Medulla oblongata (tissue), 1 donor: ENCODE results near the gene PSMD6.

Experiments
- DNase-seq: peaks from one replicate; pipeline ENCODE4 v3.0.0-alpha.2; 2015; ENCODE audit errors: extremely low spot score

Gene PSMD6

DNA sequence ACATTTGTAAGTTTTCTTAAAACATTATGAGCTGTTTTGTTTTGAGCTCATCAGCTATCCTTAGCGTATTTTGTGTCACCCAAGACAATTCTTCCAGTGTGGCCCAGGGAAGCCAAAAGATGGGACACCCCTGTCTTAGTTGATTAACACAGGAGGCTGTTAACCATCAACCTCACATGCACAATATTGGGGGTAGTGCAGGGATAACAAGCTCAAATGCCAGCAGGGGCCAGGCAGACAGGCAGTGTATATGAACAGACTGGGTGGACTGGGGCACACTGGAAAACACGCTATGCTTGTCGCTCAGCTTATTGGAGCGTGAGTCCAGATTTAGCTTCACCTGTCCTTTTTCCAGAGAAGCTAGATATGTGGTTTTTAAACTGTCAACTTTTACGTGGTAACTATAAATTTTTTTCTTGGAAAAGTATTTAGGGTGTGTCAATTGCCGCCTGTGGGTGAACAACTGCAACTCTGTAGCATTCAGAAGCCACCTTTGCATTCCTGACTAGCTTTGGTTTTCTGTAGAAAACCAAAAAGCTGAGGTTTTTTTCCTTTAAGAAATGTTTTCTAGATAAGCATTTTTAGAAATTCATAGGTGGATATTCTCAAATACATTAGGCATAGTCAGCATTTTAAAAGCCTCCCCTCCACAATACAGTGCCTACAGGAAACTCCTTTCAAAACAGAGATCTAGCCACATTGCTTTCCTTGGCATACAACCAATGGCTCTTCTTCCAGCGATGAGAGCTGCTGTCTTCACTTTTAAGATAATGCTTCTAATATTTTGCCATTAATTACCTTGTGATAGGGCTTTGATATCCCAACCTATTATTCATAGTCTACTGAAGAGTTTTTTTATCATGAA, 14.6 kb downstream of the PSMD6 start:
- DNase-seq: no peak

DNA sequence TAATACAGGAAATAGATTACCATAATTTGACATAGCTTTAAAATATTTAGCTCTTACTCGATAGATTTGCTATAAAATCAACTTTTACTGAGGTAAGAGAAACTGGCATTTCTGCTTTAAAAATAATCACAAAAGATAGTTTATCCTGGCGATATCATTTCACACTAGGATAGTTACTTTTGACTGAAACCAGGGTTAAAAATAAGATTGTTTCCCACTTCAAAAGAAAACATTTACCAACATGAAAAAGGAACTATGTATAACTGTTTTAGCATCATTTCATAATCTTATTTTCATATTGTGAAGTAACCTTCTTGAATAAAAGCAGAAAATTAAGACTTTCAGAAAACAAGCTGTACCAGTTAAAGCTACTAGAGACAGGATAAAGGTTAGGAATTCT, 15.3 kb downstream of the PSMD6 start:
- DNase-seq: no peak

DNA sequence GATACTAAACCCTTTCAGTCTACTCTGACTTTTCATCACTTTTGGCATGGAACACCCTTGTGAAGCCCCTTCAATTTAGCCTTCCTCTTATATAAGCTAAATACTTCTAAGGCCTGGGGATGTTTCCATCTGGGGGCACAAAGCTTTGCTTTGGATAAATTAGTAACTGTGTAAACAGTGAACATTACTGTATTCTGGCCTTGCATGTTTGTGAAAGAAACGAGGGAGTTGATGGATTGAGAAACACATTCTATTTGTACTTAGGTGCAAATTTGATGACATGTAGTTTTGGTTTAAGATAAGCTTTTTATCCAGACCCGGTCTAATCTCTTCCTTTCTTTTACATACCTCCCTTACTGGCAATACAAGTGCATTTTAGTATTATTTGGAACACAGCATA, 19.7 kb downstream of the PSMD6 start:
- no peak for DNase-seq

DNA sequence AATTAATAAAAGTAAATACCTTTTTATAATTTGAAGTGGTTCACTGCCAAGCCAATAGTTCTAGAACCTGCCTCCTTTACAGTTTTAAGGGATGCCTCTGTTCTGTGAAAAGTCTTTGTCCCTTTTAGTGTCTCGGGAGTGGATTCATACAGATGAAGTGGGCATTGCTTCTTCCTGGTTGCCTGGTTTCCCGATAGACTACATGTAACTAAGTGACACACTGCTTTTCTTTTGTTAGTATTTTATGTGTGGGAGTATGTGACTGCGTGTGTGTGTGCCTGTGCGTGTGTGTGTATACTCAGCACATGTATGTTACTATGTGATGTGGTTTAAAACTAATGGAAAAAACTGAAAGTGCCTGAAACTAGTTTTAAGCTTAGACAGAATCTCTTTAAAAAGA, 21.1 kb downstream of the PSMD6 start:
- no peak for DNase-seq

DNA sequence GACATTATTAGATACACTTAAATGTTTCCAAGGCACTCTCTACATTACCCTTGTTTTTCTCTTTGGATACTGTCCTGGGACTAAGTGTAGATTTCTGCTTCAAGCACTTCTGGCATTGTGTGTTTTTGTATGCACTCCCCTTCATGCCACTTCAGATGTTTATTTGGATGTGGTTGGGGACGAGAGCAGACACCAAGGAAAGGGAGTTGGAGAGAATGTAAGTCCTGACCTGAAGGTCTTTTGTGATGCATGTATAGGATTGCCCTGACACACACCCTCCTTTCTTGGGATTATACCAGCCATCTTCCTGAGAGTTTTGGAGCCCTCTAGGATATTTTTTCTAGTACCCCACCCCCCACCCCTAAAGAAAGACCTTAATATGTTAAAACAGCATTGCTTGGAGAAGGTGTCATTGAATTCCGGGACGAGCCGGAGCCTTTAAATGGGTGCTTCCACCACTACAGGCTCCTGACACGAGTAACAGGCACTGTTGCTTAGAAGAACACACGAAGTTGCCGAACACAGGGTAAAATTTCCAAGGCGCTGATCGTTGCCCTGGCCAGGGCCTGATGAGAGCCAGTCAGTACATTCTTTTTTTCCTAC, 22.7 kb downstream of the PSMD6 start:
- no peak for DNase-seq

DNA sequence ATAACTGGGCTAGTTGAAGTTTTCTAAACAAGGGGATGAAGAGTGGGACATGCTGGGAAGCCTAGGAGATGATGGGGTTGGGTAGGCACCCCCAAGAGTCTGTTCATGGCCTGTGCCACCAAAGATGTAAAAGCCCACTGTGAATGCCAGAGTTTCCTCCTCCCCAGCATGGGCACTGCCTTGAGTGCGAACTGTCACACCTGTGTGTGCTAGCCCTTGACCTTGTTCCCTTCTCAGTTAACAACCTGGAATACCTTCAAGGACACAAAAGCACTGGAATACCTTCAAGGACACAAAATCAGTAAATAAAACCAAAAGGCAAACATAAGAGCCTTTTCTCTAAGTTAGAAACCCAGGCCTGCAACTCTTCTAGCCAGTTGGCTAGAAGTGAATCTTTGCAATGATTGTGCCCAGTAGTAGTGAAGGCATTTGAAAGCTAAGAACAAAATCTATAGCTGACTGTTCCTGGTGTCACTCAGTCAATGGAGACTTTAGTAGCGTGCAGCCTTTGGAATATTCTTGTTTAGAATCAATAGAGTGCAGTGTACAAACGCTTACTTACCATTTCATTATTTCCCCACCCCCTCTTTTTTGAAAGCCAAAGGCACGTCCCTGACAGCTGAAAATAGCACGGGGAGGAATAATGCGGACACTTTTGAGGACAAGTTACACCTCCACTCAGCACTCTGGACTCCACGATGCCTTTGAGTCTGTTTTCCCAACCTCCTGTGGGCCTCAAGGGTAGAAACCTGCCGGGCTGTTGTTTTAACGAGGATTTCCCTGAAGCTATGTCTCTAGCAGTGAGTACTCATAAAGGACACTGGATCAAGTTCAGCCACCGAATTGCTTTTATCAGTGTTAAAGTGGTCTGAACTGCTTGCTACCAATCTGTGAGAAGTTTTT, 24.2 kb downstream of the PSMD6 start:
- no peak for DNase-seq

DNA sequence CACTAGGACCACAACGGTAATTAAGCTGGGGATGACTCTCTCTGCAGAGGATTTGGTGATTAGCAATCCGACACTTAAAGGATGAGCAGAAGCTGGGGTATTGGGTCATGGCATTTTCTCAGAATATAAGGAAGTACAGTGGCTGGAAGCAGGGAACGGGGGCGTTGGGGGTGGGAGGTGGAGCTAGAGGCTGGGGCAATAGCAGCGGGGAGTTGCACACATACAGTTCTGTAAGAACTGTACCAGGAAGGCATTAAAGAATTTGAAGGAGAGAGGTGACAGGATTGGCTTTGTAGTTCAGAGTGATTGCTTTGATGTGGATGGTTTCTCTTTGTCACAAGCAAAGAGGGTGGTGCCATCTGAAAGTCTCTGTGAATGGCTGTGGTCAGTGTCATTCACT, 28.2 kb downstream of the PSMD6 start:
- no peak for DNase-seq

DNA sequence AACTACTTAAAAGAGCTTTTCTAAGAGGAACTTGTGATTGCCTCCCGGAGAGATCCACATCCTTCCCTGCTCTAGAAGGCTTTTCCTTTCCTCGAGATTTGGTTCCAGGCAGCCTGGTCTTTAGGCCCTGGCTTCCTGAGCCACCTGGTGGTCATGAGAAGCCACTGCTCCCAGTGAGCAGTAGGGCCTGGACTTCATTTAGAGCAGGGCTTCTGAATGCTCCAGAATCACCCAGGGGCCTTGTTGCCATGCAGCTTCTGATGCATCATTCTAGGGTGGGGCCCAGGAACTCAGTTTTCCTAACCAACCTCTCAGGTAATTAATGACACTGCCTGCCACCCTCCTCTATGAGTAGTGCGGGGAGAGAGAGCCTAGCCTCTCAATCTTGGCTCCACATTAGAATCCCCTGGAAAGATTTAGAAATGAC, 29.6 kb downstream of the PSMD6 start:
- DNase-seq: peak; percentile 91

DNA sequence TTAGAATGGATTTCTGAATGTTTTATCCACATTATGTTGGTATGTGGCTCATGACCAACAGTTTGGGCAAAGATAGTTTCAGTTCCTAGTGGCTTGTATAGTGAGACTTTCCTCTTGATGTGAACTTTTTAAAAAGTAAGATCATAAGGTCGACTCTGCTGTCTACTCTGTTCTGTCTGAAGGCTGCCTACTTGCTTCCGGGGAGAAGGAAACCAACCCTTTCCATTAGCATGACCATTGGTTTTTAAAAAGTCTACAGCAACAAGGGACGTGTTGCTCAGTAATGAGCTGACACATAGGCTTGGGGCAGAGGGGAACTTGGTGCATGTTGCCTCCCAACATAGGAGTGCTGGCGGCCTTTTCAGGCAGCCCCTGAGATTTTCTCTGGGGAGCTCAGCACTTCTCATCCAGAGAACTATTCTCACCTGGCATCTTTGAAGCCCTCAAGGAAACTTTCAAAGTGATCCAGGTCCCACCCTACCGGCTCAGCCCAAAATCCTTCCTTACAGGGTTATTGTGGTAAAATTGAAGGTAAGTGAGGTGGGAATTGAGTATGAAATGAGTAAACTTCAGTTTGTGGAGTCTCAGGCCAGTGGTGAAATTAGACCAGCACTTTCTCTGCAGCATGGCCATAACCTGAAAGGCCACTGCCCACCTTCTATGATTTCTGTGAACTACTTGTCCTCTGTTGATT, 30.6 kb downstream of the PSMD6 start:
- DNase-seq: no peak

DNA sequence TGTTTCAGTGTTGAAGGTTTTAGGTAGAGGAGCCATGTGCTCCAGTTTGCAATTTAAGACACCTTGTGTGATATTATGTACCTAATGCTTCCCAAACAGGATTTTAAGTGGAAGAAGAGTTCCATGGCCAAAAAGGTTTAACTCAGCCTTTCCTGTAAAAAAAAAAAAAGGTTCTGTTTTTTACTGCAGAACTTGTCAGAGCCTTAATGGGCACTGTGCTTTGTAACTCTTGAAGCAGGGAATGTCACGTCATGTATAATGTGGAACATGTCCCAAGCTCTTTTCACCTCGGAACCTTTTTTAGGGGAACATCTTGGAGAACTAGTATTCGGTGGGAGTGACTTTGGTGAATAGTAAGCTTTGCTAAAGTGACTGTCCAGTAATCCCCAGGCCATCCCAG, 31.6 kb downstream of the PSMD6 start:
- no peak for DNase-seq

DNA sequence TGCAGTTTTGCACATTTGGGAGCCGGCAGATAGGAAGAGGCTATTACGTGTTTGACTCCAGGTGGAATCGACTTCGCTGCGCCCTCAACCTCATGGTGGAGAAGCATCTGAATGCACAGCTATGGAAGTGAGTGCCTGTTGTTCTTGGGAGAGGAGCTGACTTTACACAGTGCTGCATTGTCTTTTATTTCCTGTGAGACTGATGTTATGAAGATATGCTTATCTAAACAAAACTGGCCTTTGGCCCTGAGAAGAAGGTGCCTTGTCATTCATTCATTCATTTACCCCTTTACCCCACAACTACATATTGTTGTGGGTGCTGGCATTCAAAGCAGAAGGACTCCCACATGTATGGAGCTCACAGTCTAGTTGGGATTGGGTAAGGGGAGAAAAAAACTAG, 32.6 kb downstream of the PSMD6 start:
- no peak for DNase-seq

DNA sequence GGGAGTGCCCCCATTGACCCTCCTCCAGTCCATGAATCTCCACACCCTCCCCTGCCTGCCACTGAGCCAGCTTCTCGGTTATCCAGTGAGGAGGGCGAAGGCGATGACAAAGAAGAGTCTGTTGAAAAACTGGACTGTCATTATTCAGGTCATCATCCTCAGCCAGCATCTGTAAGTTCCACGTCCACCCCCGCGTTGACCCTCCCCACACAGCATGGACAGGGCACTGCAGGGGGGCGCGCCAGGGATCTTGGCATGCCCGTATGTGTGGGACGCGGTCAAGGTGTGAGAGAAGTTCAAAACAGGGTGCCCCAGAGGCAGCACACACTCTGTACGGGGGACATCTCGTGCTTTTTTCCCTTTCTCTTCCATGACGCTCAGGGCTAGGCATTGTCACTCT, 33.1 kb downstream of the PSMD6 start:
- DNase-seq: no peak

DNA sequence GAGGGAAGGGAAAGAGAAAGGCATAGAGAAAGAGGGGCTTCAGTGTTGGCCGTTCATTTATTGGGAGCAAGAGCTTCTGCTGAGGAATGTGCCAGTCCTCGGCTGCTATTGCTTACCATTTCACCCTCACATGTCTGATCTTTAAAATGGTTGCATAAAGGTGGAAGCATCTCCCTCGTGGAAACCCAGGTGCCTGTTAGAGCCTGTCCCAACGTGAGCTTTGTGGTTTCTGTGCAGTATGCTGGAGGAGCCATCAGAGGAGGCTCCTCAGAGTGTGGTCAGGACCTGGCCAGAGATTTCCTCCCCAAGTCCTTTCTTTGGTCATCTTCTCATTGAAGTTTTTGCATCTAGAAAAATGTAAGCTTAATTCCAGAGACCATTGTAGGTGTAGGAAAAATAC, 34.4 kb downstream of the PSMD6 start:
- no peak for DNase-seq

DNA sequence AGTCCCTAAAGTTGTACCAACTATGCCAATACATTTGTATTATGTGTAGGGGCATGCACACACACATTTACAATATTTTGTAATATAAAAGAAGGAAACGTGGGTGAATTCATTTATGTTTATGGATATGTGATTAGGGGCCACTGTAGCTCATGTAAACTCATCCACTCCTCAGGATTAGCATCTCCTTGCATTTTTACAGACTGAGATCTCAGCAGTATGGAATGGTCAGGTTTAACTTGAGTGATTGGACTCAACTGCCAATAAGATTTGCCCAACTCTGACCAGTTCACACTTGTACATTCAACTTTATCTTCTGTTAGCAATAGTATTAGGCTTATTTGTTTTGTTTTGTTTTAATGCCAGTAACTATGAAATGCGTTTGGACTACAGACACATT, 36.5 kb downstream of the PSMD6 start:
- no peak for DNase-seq

DNA sequence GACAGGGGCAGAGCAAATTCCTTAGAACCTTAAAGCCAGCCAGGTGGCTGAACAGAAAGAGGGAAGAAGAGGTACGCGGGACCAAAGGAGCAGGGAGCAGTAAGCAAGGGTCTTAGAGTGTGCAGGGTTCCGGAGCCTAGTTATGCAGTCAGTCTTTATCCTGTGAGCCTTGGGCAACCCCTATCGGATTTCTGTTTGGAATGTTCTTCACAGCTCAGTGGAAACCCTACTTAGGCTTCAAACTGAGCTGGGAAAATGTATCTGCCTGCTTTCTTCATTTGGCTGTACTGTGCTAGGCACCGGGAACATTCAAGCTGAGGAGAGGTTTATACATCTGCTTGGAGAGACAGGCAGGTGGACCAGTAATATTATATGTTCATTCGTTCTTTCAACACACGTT, 37.1 kb downstream of the PSMD6 start:
- DNase-seq: no peak

DNA sequence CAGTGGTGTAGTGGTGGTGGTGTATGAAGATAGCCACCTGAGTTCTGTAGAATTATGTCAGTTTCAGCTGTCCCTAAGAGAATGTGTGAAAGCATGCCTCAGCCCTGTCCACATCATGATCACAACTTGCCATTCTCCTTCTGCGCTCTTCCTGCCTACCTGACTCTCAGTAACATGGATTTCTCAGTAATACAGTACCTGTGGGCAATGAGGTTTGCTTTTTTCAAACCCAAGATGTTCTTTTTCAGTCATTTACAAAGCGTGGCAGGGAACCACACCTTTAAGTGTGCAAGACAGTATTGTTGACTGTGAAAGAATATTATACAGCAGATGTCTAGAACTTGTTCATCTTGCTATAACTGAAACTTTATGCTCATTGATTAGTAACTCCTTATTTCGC, 38.9 kb downstream of the PSMD6 start:
- no peak for DNase-seq

DNA sequence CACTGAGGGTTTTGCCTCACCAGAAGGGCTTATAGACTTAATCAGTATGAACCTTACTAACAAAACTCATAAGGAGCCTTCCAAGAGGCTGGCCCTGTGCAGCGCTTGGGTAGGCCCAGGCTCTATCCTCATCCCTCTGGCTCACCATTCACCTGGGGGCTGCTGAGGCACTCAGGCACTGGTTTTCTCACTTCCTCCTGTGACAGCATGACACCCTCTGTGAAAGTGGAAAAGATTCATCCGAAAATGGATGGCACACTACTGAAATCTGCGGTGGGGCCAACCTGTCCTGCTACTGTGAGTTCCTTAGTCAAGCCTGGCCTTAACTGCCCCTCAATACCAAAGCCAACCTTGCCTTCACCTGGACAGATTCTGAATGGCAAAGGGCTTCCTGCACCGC, 41.3 kb downstream of the PSMD6 start:
- no peak for DNase-seq

DNA sequence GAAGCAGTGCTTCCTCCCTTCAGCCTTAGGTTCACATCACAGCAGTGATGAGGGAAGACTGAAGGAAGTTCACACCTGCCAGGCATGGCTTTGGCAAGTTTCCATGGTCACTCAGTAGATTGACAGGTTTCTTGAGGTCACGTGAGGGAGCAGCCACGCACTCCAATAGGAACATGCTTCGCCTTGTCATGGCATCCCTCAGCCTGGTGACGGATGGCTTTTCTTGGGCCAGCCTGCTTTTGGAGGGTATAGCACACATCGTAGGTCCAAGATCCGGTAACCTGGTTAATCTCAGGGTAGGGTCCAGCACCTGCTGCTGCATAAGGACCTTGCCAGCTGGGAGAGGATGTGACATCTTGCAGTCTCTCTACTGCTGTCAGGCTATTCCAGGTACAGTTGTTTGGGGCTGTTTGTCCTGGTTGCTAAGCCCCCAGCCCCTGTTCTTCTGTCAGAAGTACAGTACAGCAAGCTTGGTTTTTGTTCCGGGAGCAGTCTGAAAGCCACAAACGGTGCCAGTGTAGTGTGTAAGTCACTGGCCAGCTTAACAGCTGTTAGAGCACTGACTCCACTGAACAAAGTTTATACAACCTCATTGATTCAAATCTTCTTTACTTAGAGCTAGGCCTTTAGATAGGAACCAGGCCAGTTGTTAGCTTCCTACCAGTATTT, 42.3 kb downstream of the PSMD6 start:
- DNase-seq: no peak

DNA sequence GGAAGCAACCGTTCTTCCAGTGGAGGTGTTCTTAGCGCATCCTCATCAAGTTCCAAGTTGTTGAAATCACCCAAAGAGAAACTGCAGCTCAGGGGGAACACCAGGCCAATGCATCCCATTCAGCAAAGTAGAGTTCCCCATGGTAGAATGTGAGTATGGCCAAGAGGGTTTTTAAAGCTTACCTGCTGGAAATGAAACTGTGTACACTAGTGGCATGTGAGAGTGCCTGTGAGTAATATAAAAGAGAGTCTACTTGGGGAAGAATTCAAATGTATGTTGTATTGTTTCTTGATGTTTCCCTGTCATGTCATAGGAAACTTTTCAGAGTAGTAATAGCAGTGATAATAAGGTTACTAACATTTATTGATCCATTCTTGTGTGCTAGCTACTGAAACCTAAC, 43.3 kb downstream of the PSMD6 start:
- no peak for DNase-seq

DNA sequence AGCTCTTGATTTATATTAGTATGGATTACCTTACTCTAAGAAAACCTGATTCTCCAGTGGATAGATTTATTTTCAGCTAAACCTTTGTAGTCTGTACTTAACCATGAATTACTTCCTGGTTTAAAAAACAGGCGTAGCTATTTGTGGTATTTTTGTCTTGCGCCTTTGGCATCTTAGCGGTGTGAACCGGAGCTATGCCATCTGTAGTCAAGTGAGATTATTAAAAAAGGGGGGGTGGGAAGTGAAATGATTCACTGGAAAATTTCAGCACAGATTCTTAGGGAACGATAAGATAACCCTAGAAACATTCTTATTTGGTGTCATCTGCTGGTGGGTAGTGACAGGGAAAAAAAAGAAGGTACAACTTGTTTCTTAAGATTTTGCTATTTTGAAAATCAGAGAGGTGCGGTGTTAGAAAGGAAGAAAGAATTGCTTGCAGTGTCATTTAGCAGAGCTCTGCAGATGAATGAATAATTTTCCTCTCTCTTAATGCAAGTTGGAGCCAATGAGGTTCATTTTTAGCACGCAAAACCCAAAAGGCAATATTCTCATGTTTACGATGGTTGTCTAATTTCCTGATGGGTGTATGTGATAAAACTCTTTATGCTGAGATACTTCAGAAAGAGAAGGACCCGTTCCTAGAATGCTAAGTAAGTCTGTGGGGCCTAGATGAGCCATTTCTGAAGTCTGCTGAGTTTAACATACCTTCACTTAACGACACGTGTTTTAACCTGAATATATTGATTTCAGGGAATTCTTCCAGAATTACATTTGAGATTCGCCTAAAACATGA, 44.0 kb downstream of the PSMD6 start:
- DNase-seq: no peak

DNA sequence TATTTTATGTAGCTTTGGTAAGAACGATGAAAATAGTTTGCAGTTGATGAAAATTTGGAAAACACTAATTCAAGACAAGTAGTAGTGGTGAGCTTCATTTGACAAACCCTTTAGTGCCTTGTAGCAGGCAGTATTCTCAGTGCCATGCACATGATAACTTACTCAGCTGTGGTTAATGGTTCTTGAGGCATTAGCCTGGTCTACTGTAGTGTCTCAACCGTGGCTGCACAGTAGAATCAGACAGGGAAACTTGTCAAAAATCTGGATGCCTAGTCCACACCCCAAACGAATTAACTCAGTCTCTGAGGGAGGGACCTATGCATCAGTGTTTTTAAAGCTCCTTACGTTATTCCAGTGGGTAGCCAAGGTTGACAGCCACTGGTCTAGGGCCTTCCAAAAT, 45.4 kb downstream of the PSMD6 start:
- DNase-seq: no peak
